ENCODE data around the gene HPCAL4. TPM values are rescaled to one million over a fixed set of nuclear protein-coding genes. Genes with fewer than 3 reads are reported as not detected.

Gene HPCAL4
- total and polyA plus RNA-seq, 10 of the 15 experiments (the other 5 are each of a cell fraction or from before 2014, with no cell fraction given) = 0.05 to 0.18 (median 0.06) TPM; not detected in 5

- BruUV-seq (replicated peaks) = no TSS peak
- no peak overlapping the region for H3K4me3 ChIP-seq
- H2AFZ ChIP-seq (ENCODE audit: control insufficient read depth, low read depth, low read length) = no peak overlapping the region
- ATAC-seq = no peak
- no peak overlapping the region for H3K27ac ChIP-seq (ENCODE audit: control insufficient read depth, insufficient read depth)
- ChIA-PET RAD21 (ENCODE audit: unreplicated experiment) (interaction anchor here (1.5 to 3.0 kb wide), 2 partner anchors 41 to 45 kb away, joined by 4 to 34 read pairs; no protein-coding TSS in a partner anchor), POLR2A (interaction anchor here (0.6 kb wide), 1 partner anchor 24 kb away, joined by 4 read pairs; no protein-coding TSS in a partner anchor), SMC1A (ENCODE audit: uncharacterized antibody, unreplicated experiment) (interaction anchor here (1.1 to 4.7 kb wide), 2 partner anchors 8 to 47 kb away, joined by 3 to 35 read pairs; no protein-coding TSS in a partner anchor), CTCF (interaction anchor here (1.4 to 11.1 kb wide), 4 partner anchors 19 to 146 kb away, joined by 3 to 312 read pairs (median 124); partner anchors contain the start of gene NT5C1A)
- no peak for FAIRE-seq
- no peak overlapping the region for H3K9ac ChIP-seq (ENCODE audit: control insufficient read depth, insufficient read depth, low read length)
- 76% methylated on average over 6 of the region's 6 CpGs for WGBS (ENCODE audit: insufficient coverage, insufficient replicate concordance, low lambda C conversion rate, missing lambda C conversion rate)
- no peak for DNase-seq (ENCODE audit: low read depth, low spot score)
- no peaks in the 10 kb centered on the region for H4K20me1 ChIP-seq (ENCODE audit: control insufficient read depth, insufficient read depth)
- no peak overlapping the region for H3K4me2 ChIP-seq (ENCODE audit: control insufficient read depth, insufficient read depth)
- in situ Hi-C loops (cut with MboI) (no loop called here), intact Hi-C loops (cut with micrococcal nuclease; ENCODE audit: unreplicated experiment) (loop anchor here (5.0 to 10.0 kb wide), 2 partner anchors 70 to 547 kb away; no protein-coding TSS in a partner anchor)
- H3K9me3 ChIP-seq (replicated peaks; ENCODE audit: control insufficient read depth, insufficient read depth, low read length) = no peaks in the 10 kb centered on the region
- no peaks in the 10 kb centered on the region for H3K36me3 ChIP-seq (ENCODE audit: control insufficient read depth in 2 of 2, insufficient read depth in 2 of 2, low read length in 1 of 2)
- no peaks in the 10 kb centered on the region for H3K79me2 ChIP-seq (ENCODE audit: control insufficient read depth, insufficient read depth, low read length)
- no peaks in the 10 kb centered on the region for H3K4me1 ChIP-seq (ENCODE audit: control insufficient read depth, insufficient read depth, low read length)
- TF ChIP-seq RAD21 (IDR thresholded peaks at IDR 0.05; ENCODE audit: insufficient read depth, low read depth, low read length) (no peak), SREBF2 (IDR thresholded peaks at IDR 0.05; ENCODE audit: low read length) (no peak), ATF3 (IDR thresholded peaks at IDR 0.05; ENCODE audit: borderline replicate concordance, extremely low read depth, low read depth, low read length) (no peak), EZH2 (IDR thresholded peaks at IDR 0.05; ENCODE audit: borderline replicate concordance, control insufficient read depth, low read depth, low read length) (no peak), NFYB (IDR thresholded peaks at IDR 0.05; ENCODE audit: insufficient read depth, low read depth, low read length) (no peak), IKZF1 (conservative IDR thresholded peaks at IDR 0.05) (no peak), IRF3 (IDR thresholded peaks at IDR 0.05) (no peak), NKRF (conservative IDR thresholded peaks at IDR 0.05) (no peak), ZNF217 (IDR thresholded peaks at IDR 0.05) (no peak), RCOR1 (conservative IDR thresholded peaks at IDR 0.05; ENCODE audit: low read depth, low read length) (no peak)
- H3K27me3 ChIP-seq (replicated peaks in 1 of 2; ENCODE audit: control insufficient read depth in 2 of 2, insufficient read depth in 2 of 2, low read length in 1 of 2) = no peaks in the 10 kb centered on the region; a peak in 1 of 4 replicates
Measured at GRCh38 chr1:39652105-39652504, 39.1 kb downstream of the HPCAL4 start.

Measured in GM12878 (cell line).